ENCODE data around the gene ZNF24. TPM values are rescaled to one million over a fixed set of nuclear protein-coding genes. Genes with fewer than 3 reads are reported as not detected.

Gene ZNF24
- total and polyA plus RNA-seq, 9 donors, result 23.4 to 36.5 (median 31.5) TPM

GRCh38 chr18:35306588-35307250 lies 37.5 kb downstream of the ZNF24 start:
- no peaks in the 10 kb centered on the region for H3K27me3 ChIP-seq (ENCODE audit: control insufficient read depth, insufficient read depth, low read length)

GRCh38 chr18:35303610-35304009 lies 40.6 kb downstream of the ZNF24 start:
- no CpG with 5 or more reads among the region's 4 CpGs for WGBS (ENCODE audit: insufficient coverage)
- H3K27me3 ChIP-seq (ENCODE audit: control insufficient read depth, insufficient read depth, low read length), result no peaks in the 10 kb centered on the region
- DNase-seq, result no peak
- peaks cover 32% of the 10 kb centered on the region for H3K36me3 ChIP-seq (ENCODE audit: control insufficient read depth, insufficient read depth, low read length)
- H3K9me3 ChIP-seq (replicated peaks; ENCODE audit: control insufficient read depth, low read depth, low read length), result peaks cover 64% of the 10 kb centered on the region
- no peak overlapping the region for H3K27ac ChIP-seq (ENCODE audit: low read length)
- no peak overlapping the region for H3K4me3 ChIP-seq (ENCODE audit: low read length)
- no peaks in the 10 kb centered on the region for H3K4me1 ChIP-seq (ENCODE audit: control insufficient read depth, insufficient read depth, low read length)

More at GRCh38 chr18:35306588-35307250, 37.5 kb downstream of the ZNF24 start:
- DNase-seq, result no peak
- WGBS (ENCODE audit: insufficient coverage), result no CpG with 5 or more reads among the region's 5 CpGs
- peaks cover 23% of the 10 kb centered on the region for H3K36me3 ChIP-seq (ENCODE audit: control insufficient read depth, insufficient read depth, low read length)
- H3K4me3 ChIP-seq (ENCODE audit: low read length), result no peak overlapping the region
- H3K27ac ChIP-seq (ENCODE audit: low read length), result no peak overlapping the region
- peaks cover 73% of the 10 kb centered on the region for H3K9me3 ChIP-seq (replicated peaks; ENCODE audit: control insufficient read depth, low read depth, low read length)
- H3K4me1 ChIP-seq (ENCODE audit: control insufficient read depth, insufficient read depth, low read length), result no peaks in the 10 kb centered on the region

- no peak overlapping the region for H3K27ac ChIP-seq (ENCODE audit: low read length)
- DNase-seq, result no peak
- 100% methylated on average over 1 of the region's 2 CpGs for WGBS (ENCODE audit: insufficient coverage)
- H3K4me1 ChIP-seq (ENCODE audit: control insufficient read depth, insufficient read depth, low read length), result peaks cover 1% of the 10 kb centered on the region
- H3K4me3 ChIP-seq (ENCODE audit: low read length), result no peak overlapping the region
- no peaks in the 10 kb centered on the region for H3K27me3 ChIP-seq (ENCODE audit: control insufficient read depth, insufficient read depth, low read length)
- peaks cover 7% of the 10 kb centered on the region for H3K9me3 ChIP-seq (replicated peaks; ENCODE audit: control insufficient read depth, low read depth, low read length)
- H3K36me3 ChIP-seq (ENCODE audit: control insufficient read depth, insufficient read depth, low read length), result peaks cover 35% of the 10 kb centered on the region
Measured at GRCh38 chr18:35296060-35296459, 48.2 kb downstream of the ZNF24 start.

GRCh38 chr18:35291166-35291565 lies 53.1 kb downstream of the ZNF24 start:
- no peak for DNase-seq
- WGBS (ENCODE audit: insufficient coverage), result 60% methylated on average over 1 of the region's 2 CpGs
- H3K4me3 ChIP-seq (ENCODE audit: low read length), result peak overlapping the region; percentile 80
- no peak overlapping the region for H3K27ac ChIP-seq (ENCODE audit: low read length)
- peaks cover 8% of the 10 kb centered on the region for H3K4me1 ChIP-seq (ENCODE audit: control insufficient read depth, insufficient read depth, low read length)
- no peaks in the 10 kb centered on the region for H3K9me3 ChIP-seq (replicated peaks; ENCODE audit: control insufficient read depth, low read depth, low read length)
- no peaks in the 10 kb centered on the region for H3K27me3 ChIP-seq (ENCODE audit: control insufficient read depth, insufficient read depth, low read length)
- peaks cover 26% of the 10 kb centered on the region for H3K36me3 ChIP-seq (ENCODE audit: control insufficient read depth, insufficient read depth, low read length)

GRCh38 chr18:35290094-35290735 lies 54.0 kb downstream of the ZNF24 start, which contains the start of gene ZSCAN30:
Gene ZSCAN30, minus strand, starts transcription at chr18:35290229. Its CDS starts 25,877 bp downstream, at chr18:35264352.
- Histone ChIP-seq H3K27ac (ENCODE audit: low read length) (peak within 1 kb of the TSS; percentile 82), H3K4me3 (ENCODE audit: low read length) (peak within 1 kb of the TSS; percentile 80), H3K36me3 (ENCODE audit: control insufficient read depth, insufficient read depth, low read length) (peaks cover 18% of the 10 kb centered on the region), H3K4me1 (ENCODE audit: control insufficient read depth, insufficient read depth, low read length) (peaks cover 8% of the 10 kb centered on the region), H3K9me3 (replicated peaks; ENCODE audit: control insufficient read depth, low read depth, low read length) (no peaks in the 10 kb centered on the region), H3K27me3 (ENCODE audit: control insufficient read depth, insufficient read depth, low read length) (no peaks in the 10 kb centered on the region)
- DNase-seq, result peak; percentile 98
- WGBS (ENCODE audit: insufficient coverage), result under 1% methylated on average over 35 of the region's 41 CpGs

GRCh38 chr18:35289727-35290093 lies 54.5 kb downstream of the ZNF24 start:
- peak overlapping the region; percentile 80 for H3K4me3 ChIP-seq (ENCODE audit: low read length)
- peaks cover 14% of the 10 kb centered on the region for H3K36me3 ChIP-seq (ENCODE audit: control insufficient read depth, insufficient read depth, low read length)
- DNase-seq, result no peak
- no peaks in the 10 kb centered on the region for H3K27me3 ChIP-seq (ENCODE audit: control insufficient read depth, insufficient read depth, low read length)
- peaks cover 8% of the 10 kb centered on the region for H3K4me1 ChIP-seq (ENCODE audit: control insufficient read depth, insufficient read depth, low read length)
- WGBS (ENCODE audit: insufficient coverage), result no CpG with 5 or more reads among the region's 8 CpGs
- H3K27ac ChIP-seq (ENCODE audit: low read length), result peak overlapping the region; percentile 82
- peaks cover 3% of the 10 kb centered on the region for H3K9me3 ChIP-seq (replicated peaks; ENCODE audit: control insufficient read depth, low read depth, low read length)

- Histone ChIP-seq H3K27ac (ENCODE audit: low read length) (peak overlapping the region; percentile 82), H3K4me3 (ENCODE audit: low read length) (peak overlapping the region; percentile 80), H3K27me3 (ENCODE audit: control insufficient read depth, insufficient read depth, low read length) (no peaks in the 10 kb centered on the region), H3K4me1 (ENCODE audit: control insufficient read depth, insufficient read depth, low read length) (peaks cover 8% of the 10 kb centered on the region), H3K9me3 (replicated peaks; ENCODE audit: control insufficient read depth, low read depth, low read length) (peaks cover 5% of the 10 kb centered on the region), H3K36me3 (ENCODE audit: control insufficient read depth, insufficient read depth, low read length) (peaks cover 10% of the 10 kb centered on the region)
- 29% methylated on average over 5 of the region's 6 CpGs for WGBS (ENCODE audit: insufficient coverage)
- DNase-seq, result peak; percentile 35
Measured at GRCh38 chr18:35289293-35289692, 54.9 kb downstream of the ZNF24 start.

- Histone ChIP-seq H3K4me1 (ENCODE audit: control insufficient read depth, insufficient read depth, low read length) (peaks cover 4% of the 10 kb centered on the region), H3K4me3 (ENCODE audit: low read length) (no peak overlapping the region), H3K9me3 (replicated peaks; ENCODE audit: control insufficient read depth, low read depth, low read length) (peaks cover 14% of the 10 kb centered on the region), H3K27me3 (ENCODE audit: control insufficient read depth, insufficient read depth, low read length) (no peaks in the 10 kb centered on the region), H3K36me3 (ENCODE audit: control insufficient read depth, insufficient read depth, low read length) (peaks cover 5% of the 10 kb centered on the region), H3K27ac (ENCODE audit: low read length) (no peak overlapping the region)
- DNase-seq, result no peak
- WGBS (ENCODE audit: insufficient coverage), result 89% methylated on average over 3 of the region's 3 CpGs
Measured at GRCh38 chr18:35284841-35285240, 59.4 kb downstream of the ZNF24 start.

GRCh38 chr18:35283923-35284794 lies 60.1 kb downstream of the ZNF24 start:
- no peaks in the 10 kb centered on the region for H3K27me3 ChIP-seq (ENCODE audit: control insufficient read depth, insufficient read depth, low read length)
- H3K27ac ChIP-seq (ENCODE audit: low read length), result no peak overlapping the region
- no peak overlapping the region for H3K4me3 ChIP-seq (ENCODE audit: low read length)
- no peak for DNase-seq
- peaks cover 15% of the 10 kb centered on the region for H3K9me3 ChIP-seq (replicated peaks; ENCODE audit: control insufficient read depth, low read depth, low read length)
- H3K36me3 ChIP-seq (ENCODE audit: control insufficient read depth, insufficient read depth, low read length), result peaks cover 5% of the 10 kb centered on the region
- WGBS (ENCODE audit: insufficient coverage), result 88% methylated on average over 6 of the region's 7 CpGs
- H3K4me1 ChIP-seq (ENCODE audit: control insufficient read depth, insufficient read depth, low read length), result peaks cover 2% of the 10 kb centered on the region

GRCh38 chr18:35282353-35282752 lies 61.9 kb downstream of the ZNF24 start:
- no peak for DNase-seq
- H3K27ac ChIP-seq (ENCODE audit: low read length), result no peak overlapping the region
- WGBS (ENCODE audit: insufficient coverage), result no CpG with 5 or more reads among the region's 1 CpG
- peaks cover 5% of the 10 kb centered on the region for H3K36me3 ChIP-seq (ENCODE audit: control insufficient read depth, insufficient read depth, low read length)
- no peaks in the 10 kb centered on the region for H3K27me3 ChIP-seq (ENCODE audit: control insufficient read depth, insufficient read depth, low read length)
- no peak overlapping the region for H3K4me3 ChIP-seq (ENCODE audit: low read length)
- no peaks in the 10 kb centered on the region for H3K4me1 ChIP-seq (ENCODE audit: control insufficient read depth, insufficient read depth, low read length)
- H3K9me3 ChIP-seq (replicated peaks; ENCODE audit: control insufficient read depth, low read depth, low read length), result peaks cover 22% of the 10 kb centered on the region
